K562 (cell line): ENCODE measurements around the gene ARL8A. TPM values are rescaled to one million over a fixed set of nuclear protein-coding genes. Genes with fewer than 3 reads are reported as not detected.
A peak's percentile ranks its signal among the peaks of the same experiment; 100 is the strongest.

Experiments used
- ATAC-seq: fragments of 200-7000 bp; cut with Tn5 transposase; 3 replicates; pipeline ENCODE4 v1.9.1; 2020; ENCODE audit warnings: moderate library complexity
- BruUV-seq: library from RNA; stranded (reverse); fragments of 400-500 nt; replicated peaks from 2 replicates; lab custom pipeline; 2021; lab: Mats Ljungman, UMichigan
- CTCF ChIA-PET: fragments of 300-600 bp; formaldehyde crosslinking; extraction: SDS; loops from one replicate; lab custom pipeline; 2021; ENCODE audit warnings: low intra/inter-chr PET ratio; lab: Yijun Ruan, JAX
- POLR2A ChIA-PET: fragments of 300-600, 350-650 bp; sonication (Branson Sonifier 250); formaldehyde crosslinking; extraction: SDS; loops from one replicate; lab custom pipeline; 2021; ENCODE audit warnings: antibody characterized with exemption, inconsistent platforms; lab: Yijun Ruan, JAX
- DNase-seq, 4 experiments: peaks; one replicate each; pipeline versions ENCODE4 v3.0.0 to v3.0.0-alpha.2; 2011 to 2018; ENCODE audit warnings: low spot score in 3 of 4, mixed read lengths in 3 of 4; ENCODE audit errors: extremely low read depth in 1 of 4
- FAIRE-seq: peaks from 2 replicates; lab custom pipeline; 2011; peaks lifted over from hg19 to GRCh38; lab: Jason Lieb, UNC
- H2AFZ ChIP-seq: 2 replicates; pipeline ENCODE4 v1.6.0; 2011; ENCODE audit warnings: low read depth, low read length, control low read depth, inconsistent platforms
- H3K27ac ChIP-seq: fragments of 200-600 bp; 3 replicates; pipeline ENCODE4 v1.8.0; 2011; ENCODE audit warnings: low read depth, mild to moderate bottlenecking, control low read depth, inconsistent platforms, low read length, moderate library complexity, mixed read lengths; ENCODE audit errors: extremely low read depth
- H3K27me3 ChIP-seq, 2 experiments: fragments of 300-600 bp in 1 of 2; 2 replicates in 1 of 2; 3 replicates in 1 of 2; pipeline versions ENCODE4 v1.6.0 to v1.8.0; 2011; ENCODE audit warnings: inconsistent platforms in 2 of 2, low read length in 2 of 2, mild to moderate bottlenecking in 1 of 2, mixed read lengths in 1 of 2, moderate library complexity in 1 of 2; ENCODE audit not compliant: control insufficient read depth in 2 of 2, insufficient read depth in 2 of 2
- H3K36me3 ChIP-seq: fragments of 300-600 bp; 3 replicates; pipeline ENCODE4 v1.8.0; 2011; ENCODE audit warnings: mild to moderate bottlenecking, low read length, inconsistent platforms; ENCODE audit not compliant: control insufficient read depth, insufficient read depth
- H3K4me1 ChIP-seq, 2 experiments: fragments of 200-600 bp in 1 of 2; replicated peaks in 1 of 2; 2 replicates in 1 of 2; 3 replicates in 1 of 2; pipeline versions ENCODE4 v1.5.1 to v1.8.0; 2011; ENCODE audit warnings: inconsistent platforms in 2 of 2, low read length in 2 of 2, mild to moderate bottlenecking in 1 of 2, mixed read lengths in 1 of 2, moderate library complexity in 1 of 2; ENCODE audit not compliant: control insufficient read depth in 2 of 2, insufficient read depth in 2 of 2
- H3K4me2 ChIP-seq: 2 replicates; pipeline ENCODE4 v1.6.1; 2011; ENCODE audit warnings: low read length, control low read depth, inconsistent platforms, mixed read lengths; ENCODE audit not compliant: insufficient read depth
- H3K4me3 ChIP-seq: fragments of 200-600 bp; sonication (generic), shearing (Covaris generic); 2 replicates; pipeline ENCODE4 v1.5.1; 2016; ENCODE audit warnings: control low read depth, inconsistent platforms
- H3K79me2 ChIP-seq: fragments of 200-600 bp; 3 replicates; pipeline ENCODE4 v1.8.0; 2011; ENCODE audit warnings: low read length, inconsistent platforms; ENCODE audit not compliant: control insufficient read depth, insufficient read depth
- H3K9ac ChIP-seq, 2 experiments: 2 replicates each; pipeline versions ENCODE4 v1.6.0 to v1.6.1; 2011; ENCODE audit warnings: low read depth in 2 of 2, low read length in 2 of 2, control low read depth in 1 of 2, inconsistent platforms in 1 of 2, mild to moderate bottlenecking in 1 of 2, mixed read lengths in 1 of 2; ENCODE audit not compliant: insufficient read depth in 1 of 2
- H3K9me1 ChIP-seq: one replicate; pipeline ENCODE4 v1.6.0; 2011; ENCODE audit warnings: inconsistent platforms, mild to moderate bottlenecking, low read length, moderate library complexity; ENCODE audit not compliant: control insufficient read depth, insufficient read depth
- H3K9me3 ChIP-seq: replicated peaks from 2 replicates; pipeline ENCODE4 v1.5.1; 2011; ENCODE audit warnings: low read depth, low read length, inconsistent platforms; ENCODE audit not compliant: control insufficient read depth, insufficient read depth
- H4K20me1 ChIP-seq: replicated peaks from 2 replicates; pipeline ENCODE4 v1.6.1; 2011; ENCODE audit warnings: low read length, inconsistent platforms, mixed read lengths; ENCODE audit not compliant: control insufficient read depth, insufficient read depth
- CHCHD3 ChIP-seq: fragments of 250-450 bp; sonication (Bioruptor Pico); IDR thresholded peaks from 2 replicates; pipeline ENCODE4 v2.1.2; 2022; ENCODE audit warnings: mild to moderate bottlenecking
- DDX20 ChIP-seq: fragments of 450-650 bp; IDR thresholded peaks from 2 replicates; pipeline ENCODE4 v1.6.1; 2016; ENCODE audit warnings: missing genetic modification characterization, low read depth, mild to moderate bottlenecking, missing compliant biosample characterization, moderate library complexity
- MCM7 ChIP-seq, 2 experiments: fragments of 450-650 bp; IDR thresholded peaks; 2 replicates each; pipeline ENCODE4 v1.6.1; 2016 to 2018
- NFE2L1 ChIP-seq: fragments of 450-650 bp; IDR thresholded peaks from 2 replicates; pipeline ENCODE4 v1.6.1; 2016; ENCODE audit warnings: missing genetic modification characterization, low read depth, mild to moderate bottlenecking, missing compliant biosample characterization, moderate library complexity, borderline replicate concordance
- NR2C1 ChIP-seq, 2 experiments: fragments of 450-650 bp; IDR thresholded peaks; 2 replicates each; pipeline ENCODE4 v1.6.1; 2017; ENCODE audit warnings: mild to moderate bottlenecking in 2 of 2, antibody characterized with exemption in 1 of 2, inconsistent platforms in 1 of 2, missing compliant biosample characterization in 1 of 2, missing genetic modification characterization in 1 of 2
- TSC22D4 ChIP-seq: fragments of 450-650 bp; IDR thresholded peaks from 2 replicates; pipeline ENCODE4 v1.6.1; 2016; ENCODE audit warnings: missing genetic modification characterization, missing biosample characterization, control low read depth
- WGBS: fragments of 100-300 bp; shearing (Covaris generic); methylation state at CpG from one replicate; pipeline ENCODE4 v1.1.6; 2016; ENCODE audit warnings: low coverage, mixed read lengths; ENCODE audit not compliant: insufficient coverage; ENCODE audit errors: missing lambda C conversion rate; 5-methylcytosine and 5-hydroxymethylcytosine counted together
- in situ Hi-C: fragments of 300-500 bp; cut with MboI; formaldehyde crosslinking; loops from 4 replicates; pipeline ENCODE4 v1.15.0; 2018; ENCODE audit warnings: inconsistent platforms, mixed read lengths
- intact Hi-C: fragments of 100-400 bp; cut with micrococcal nuclease; formaldehyde crosslinking; loops from 2 replicates; pipeline ENCODE4 v1.14.2; 2022
- polyA plus RNA-seq, 8 experiments: library from polyadenylated mRNA; depleted of rRNA in 4 of 8; stranded (reverse) in 5 of 8; unstranded in 3 of 8; fragments of >200 nt; fragmentation: Nextera tagmentation in 2 of 8; fragmentation: Illumina TruSeq in 1 of 8; extraction: Ambion mirVana in 2 of 8; extraction: Trizol in 1 of 8; gene quantifications; 2 replicates each; pipeline versions ENCODE4 v1.2.1 to v1.2.3, GENCODE V29; 2011 to 2014; ENCODE audit warnings: inconsistent platforms in 1 of 8, missing spikeins in 1 of 8
- total RNA-seq, 7 experiments: library from RNA; depleted of rRNA in 6 of 7; stranded (reverse); fragments of >200 nt in 6 of 7; fragmentation: Illumina TruSeq in 2 of 7; extraction: Trizol in 2 of 7; gene quantifications; 2 replicates each; pipeline versions ENCODE4 v1.2.1 to v1.2.3, GENCODE V29; 2011 to 2021; ENCODE audit warnings: low replicate concordance in 1 of 7
- TF ChIP-seq, protein P1 (sequence below), 3 experiments: IDR thresholded peaks in 2 of 3; conservative IDR thresholded peaks in 1 of 3; 2 replicates each; pipeline ENCODE4 v1.5.1; 2011 to 2012; ENCODE audit warnings: low read length in 3 of 3, mild to moderate bottlenecking in 3 of 3, control low read depth in 2 of 3, improper control_type of control experiment in 1 of 3, inconsistent platforms in 1 of 3, low read depth in 1 of 3, mixed read lengths in 1 of 3, moderate library complexity in 1 of 3; ENCODE audit not compliant: insufficient read depth in 2 of 3
- TF ChIP-seq, protein P2 (sequence below): fragments of 450-650 bp; formaldehyde crosslinking; IDR thresholded peaks from 2 replicates; pipeline ENCODE4 v1.4.0; 2020; ENCODE audit warnings: mild to moderate bottlenecking
- TF ChIP-seq, protein P3 (sequence below): fragments of 250-450 bp; sonication (Bioruptor Pico); IDR thresholded peaks from 2 replicates; pipeline ENCODE4 v1.8.0; 2022; ENCODE audit warnings: inconsistent platforms, mild to moderate bottlenecking, moderate library complexity, borderline replicate concordance
- TF ChIP-seq, protein P4 (sequence below): fragments of 150-350 bp; conservative IDR thresholded peaks from 2 replicates; pipeline ENCODE4 v1.6.1; 2014; ENCODE audit warnings: low read length

Gene ARL8A
- total and polyA plus RNA-seq, 9 of the 15 experiments (the other 6 are each of a cell fraction or from before 2014, with no cell fraction given), result 0.17 to 27.3 (median 15.6) TPM

DNA sequence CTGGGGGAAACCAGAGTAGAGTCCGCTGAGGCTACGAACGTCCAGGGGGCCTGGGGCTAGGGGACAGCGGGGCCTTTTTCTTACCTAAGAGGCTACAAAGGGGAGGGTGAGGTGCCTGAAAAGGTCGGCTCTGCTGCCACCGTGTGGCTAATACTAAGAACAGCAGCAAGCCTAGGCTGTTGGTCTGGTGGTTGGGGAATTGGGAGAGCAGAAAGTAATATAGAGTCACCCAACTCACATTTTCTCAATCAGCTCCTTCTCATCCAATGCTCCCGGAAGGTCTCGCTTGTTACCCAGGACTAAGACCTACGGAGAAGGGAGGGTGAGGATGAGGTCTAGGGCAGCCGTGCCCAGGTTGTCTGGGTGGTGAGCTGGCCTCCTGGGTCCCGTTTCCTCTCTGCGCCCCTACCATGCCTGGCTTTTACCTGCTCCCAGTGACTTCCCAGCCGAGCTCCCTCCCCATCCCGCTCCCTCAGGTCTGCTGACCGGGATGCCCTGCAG, 9.3 kb downstream of the ARL8A start (continued):
- TF ChIP-seq, protein P1, sequence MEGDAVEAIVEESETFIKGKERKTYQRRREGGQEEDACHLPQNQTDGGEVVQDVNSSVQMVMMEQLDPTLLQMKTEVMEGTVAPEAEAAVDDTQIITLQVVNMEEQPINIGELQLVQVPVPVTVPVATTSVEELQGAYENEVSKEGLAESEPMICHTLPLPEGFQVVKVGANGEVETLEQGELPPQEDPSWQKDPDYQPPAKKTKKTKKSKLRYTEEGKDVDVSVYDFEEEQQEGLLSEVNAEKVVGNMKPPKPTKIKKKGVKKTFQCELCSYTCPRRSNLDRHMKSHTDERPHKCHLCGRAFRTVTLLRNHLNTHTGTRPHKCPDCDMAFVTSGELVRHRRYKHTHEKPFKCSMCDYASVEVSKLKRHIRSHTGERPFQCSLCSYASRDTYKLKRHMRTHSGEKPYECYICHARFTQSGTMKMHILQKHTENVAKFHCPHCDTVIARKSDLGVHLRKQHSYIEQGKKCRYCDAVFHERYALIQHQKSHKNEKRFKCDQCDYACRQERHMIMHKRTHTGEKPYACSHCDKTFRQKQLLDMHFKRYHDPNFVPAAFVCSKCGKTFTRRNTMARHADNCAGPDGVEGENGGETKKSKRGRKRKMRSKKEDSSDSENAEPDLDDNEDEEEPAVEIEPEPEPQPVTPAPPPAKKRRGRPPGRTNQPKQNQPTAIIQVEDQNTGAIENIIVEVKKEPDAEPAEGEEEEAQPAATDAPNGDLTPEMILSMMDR (IDR thresholded peaks at IDR 0.05 in 2 of 3, conservative IDR thresholded peaks at IDR 0.05 in 1 of 3; ENCODE audit: insufficient read depth in 2 of 3, low read depth in 1 of 3, low read length in 3 of 3), result peak; percentile 83 to 95 (median 86)

DNA sequence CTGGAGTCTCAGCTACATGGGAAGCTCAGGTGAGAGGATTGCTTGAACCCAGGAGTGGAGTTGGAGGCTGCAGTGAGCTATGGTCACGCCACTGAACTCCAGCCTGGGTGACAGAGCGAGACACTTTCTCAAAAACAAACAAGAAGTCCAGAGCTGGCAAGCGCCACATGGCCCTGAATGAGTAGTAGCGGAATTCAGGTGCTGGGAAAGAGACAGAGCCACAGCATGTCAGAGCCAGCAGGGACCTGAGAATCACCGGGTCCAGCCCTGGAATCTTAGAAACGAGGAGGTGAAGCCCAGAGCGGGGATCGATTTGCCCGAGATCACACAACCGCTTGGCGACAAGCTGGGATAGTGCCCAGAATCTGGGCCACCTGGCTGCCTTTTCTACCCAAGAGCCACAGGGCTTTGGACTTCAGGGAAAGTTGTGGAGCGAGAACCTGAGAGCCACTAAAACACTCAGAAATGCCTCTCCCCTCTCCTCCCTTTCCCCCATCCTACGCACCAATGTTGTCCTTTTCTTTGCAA, 9.8 kb downstream of the ARL8A start:
- no TSS peak for BruUV-seq
- H3K36me3 ChIP-seq, result peaks cover 43% of the 10 kb centered on the region; the same call in 2 of the 3 replicates
- WGBS, result 85% methylated on average over 13 of the region's 13 CpGs
- TF ChIP-seq MCM7 (IDR thresholded peaks at IDR 0.05) (no peak), DDX20 (tag) (no peak), TSC22D4 (tag) (no peak), NR2C1 (IDR thresholded peaks at IDR 0.05) (no peak), NR2C1 (tag; IDR thresholded peaks at IDR 0.05) (no peak), CHCHD3 (CRISPR knock-in tag) (no peak), NFE2L1 (no peak)
- TF ChIP-seq, protein P2, sequence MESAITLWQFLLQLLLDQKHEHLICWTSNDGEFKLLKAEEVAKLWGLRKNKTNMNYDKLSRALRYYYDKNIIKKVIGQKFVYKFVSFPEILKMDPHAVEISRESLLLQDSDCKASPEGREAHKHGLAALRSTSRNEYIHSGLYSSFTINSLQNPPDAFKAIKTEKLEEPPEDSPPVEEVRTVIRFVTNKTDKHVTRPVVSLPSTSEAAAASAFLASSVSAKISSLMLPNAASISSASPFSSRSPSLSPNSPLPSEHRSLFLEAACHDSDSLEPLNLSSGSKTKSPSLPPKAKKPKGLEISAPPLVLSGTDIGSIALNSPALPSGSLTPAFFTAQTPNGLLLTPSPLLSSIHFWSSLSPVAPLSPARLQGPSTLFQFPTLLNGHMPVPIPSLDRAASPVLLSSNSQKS (CRISPR knock-in tag), result no peak
- TF ChIP-seq, protein P3, sequence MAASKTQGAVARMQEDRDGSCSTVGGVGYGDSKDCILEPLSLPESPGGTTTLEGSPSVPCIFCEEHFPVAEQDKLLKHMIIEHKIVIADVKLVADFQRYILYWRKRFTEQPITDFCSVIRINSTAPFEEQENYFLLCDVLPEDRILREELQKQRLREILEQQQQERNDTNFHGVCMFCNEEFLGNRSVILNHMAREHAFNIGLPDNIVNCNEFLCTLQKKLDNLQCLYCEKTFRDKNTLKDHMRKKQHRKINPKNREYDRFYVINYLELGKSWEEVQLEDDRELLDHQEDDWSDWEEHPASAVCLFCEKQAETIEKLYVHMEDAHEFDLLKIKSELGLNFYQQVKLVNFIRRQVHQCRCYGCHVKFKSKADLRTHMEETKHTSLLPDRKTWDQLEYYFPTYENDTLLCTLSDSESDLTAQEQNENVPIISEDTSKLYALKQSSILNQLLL (CRISPR knock-in tag), result no peak
- TF ChIP-seq, protein P4, sequence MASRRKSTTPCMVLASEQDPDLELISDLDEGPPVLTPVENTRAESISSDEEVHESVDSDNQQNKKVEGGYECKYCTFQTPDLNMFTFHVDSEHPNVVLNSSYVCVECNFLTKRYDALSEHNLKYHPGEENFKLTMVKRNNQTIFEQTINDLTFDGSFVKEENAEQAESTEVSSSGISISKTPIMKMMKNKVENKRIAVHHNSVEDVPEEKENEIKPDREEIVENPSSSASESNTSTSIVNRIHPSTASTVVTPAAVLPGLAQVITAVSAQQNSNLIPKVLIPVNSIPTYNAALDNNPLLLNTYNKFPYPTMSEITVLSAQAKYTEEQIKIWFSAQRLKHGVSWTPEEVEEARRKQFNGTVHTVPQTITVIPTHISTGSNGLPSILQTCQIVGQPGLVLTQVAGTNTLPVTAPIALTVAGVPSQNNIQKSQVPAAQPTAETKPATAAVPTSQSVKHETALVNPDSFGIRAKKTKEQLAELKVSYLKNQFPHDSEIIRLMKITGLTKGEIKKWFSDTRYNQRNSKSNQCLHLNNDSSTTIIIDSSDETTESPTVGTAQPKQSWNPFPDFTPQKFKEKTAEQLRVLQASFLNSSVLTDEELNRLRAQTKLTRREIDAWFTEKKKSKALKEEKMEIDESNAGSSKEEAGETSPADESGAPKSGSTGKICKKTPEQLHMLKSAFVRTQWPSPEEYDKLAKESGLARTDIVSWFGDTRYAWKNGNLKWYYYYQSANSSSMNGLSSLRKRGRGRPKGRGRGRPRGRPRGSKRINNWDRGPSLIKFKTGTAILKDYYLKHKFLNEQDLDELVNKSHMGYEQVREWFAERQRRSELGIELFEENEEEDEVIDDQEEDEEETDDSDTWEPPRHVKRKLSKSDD, result no peak

More for the DNA sequence above, 9.8 kb downstream of the ARL8A start:
- Histone ChIP-seq H3K79me2 (no peaks in the 10 kb centered on the region), H3K4me2 (no peak overlapping the region), H3K9me3 (no peaks in the 10 kb centered on the region), H4K20me1 (peaks cover 7% of the 10 kb centered on the region), H3K9ac (peak overlapping the region in 1 of 2 experiments; percentile 5; a peak in 1 of 4 replicates), H2AFZ (no peak overlapping the region), H3K9me1 (no peaks in the 10 kb centered on the region), H3K4me1 (peaks cover 0 to 21% of the 10 kb centered on the region in 2 experiments; a peak in 2 of 5 replicates), H3K27ac (no peak overlapping the region), H3K4me3 (no peak overlapping the region), H3K27me3 (no peaks in the 10 kb centered on the region)
- ATAC-seq, result peak; percentile 30
- DNase-seq, result no peak
- in situ Hi-C loops, result no loop called here
- ChIA-PET POLR2A (interaction anchor here (0.8 to 1.7 kb wide), 6 partner anchors 9 to 270 kb away, joined by 3 to 6 read pairs (median 4); no protein-coding TSS in a partner anchor), CTCF (interaction anchor here (0.6 to 3.5 kb wide), 7 partner anchors 14 to 134 kb away, joined by 3 to 32 read pairs (median 5); partner anchors contain the start of gene ELF3)
- intact Hi-C loops, result loop anchor here (1.0 kb wide), 2 partner anchors 12 to 238 kb away; partner anchors contain the start of gene GPR37L1
- FAIRE-seq, result no peak
